HCT116 (cell line): ENCODE results near the gene MSH3. TPM values are rescaled to one million over a fixed set of nuclear protein-coding genes. Genes with fewer than 3 reads are reported as not detected.

ENCODE experiments used
- ATAC-seq: fragments of 200-7000 bp; cut with Tn5 transposase; 2 replicates; pipeline ENCODE4 v1.9.1; 2020; ENCODE audit warnings: mild to moderate bottlenecking, moderate library complexity
- BruUV-seq: library from RNA; stranded (reverse); fragments of 400-500 nt; replicated peaks from 2 replicates; lab custom pipeline; 2021; lab: Mats Ljungman, UMichigan
- CTCF ChIA-PET: fragments of 300-600 bp; sonication (Branson Sonifier 250); formaldehyde crosslinking; loops from one replicate; lab custom pipeline; 2021; ENCODE audit warnings: antibody characterized with exemption; lab: Charles Lee
- POLR2A ChIA-PET: fragments of 300-600, 350-600 bp; sonication (Branson Sonifier 250); formaldehyde crosslinking; loops from one replicate; lab custom pipeline; 2021; ENCODE audit warnings: antibody characterized with exemption; lab: Charles Lee
- RAD21 ChIA-PET, 2 experiments: fragments of 300-600 bp; sonication (Branson Sonifier 250); formaldehyde crosslinking; loops; one replicate each; lab custom pipeline; 2023; ENCODE audit warnings: low total read pairs in 2 of 2; ENCODE audit not compliant: uncharacterized antibody in 2 of 2, unreplicated experiment in 2 of 2, low non-redundant PET in 1 of 2; lab: Charles Lee
- DNase-seq: peaks from one replicate; pipeline ENCODE4 v3.0.0-alpha.2; 2010; ENCODE audit warnings: low read depth, low spot score
- H2AFZ ChIP-seq: fragments of 200-600 bp; shearing (Covaris generic), sonication (generic); 2 replicates; pipeline ENCODE4 v1.6.1; 2017; ENCODE audit warnings: low read depth, mixed run types, mixed read lengths, antibody characterized with exemption, low read length; ENCODE audit not compliant: poor library complexity, severe bottlenecking
- H3K27ac ChIP-seq: 2 replicates; pipeline ENCODE4 v1.5.1; 2012; ENCODE audit warnings: low read depth, low read length
- H3K27me3 ChIP-seq: fragments of 200-600 bp; sonication (generic); 2 replicates; pipeline ENCODE4 v1.6.1; 2016; ENCODE audit warnings: mixed run types, low read length, mixed read lengths; ENCODE audit not compliant: insufficient read depth
- H3K36me3 ChIP-seq, 2 experiments: fragments of 200-500 bp in 1 of 2; fragments of 200-600 bp in 1 of 2; sonication (Bioruptor generic) in 1 of 2; sonication (generic) in 1 of 2; 2 replicates each; pipeline versions ENCODE4 v1.5.1 to v1.6.1; 2014 to 2016; ENCODE audit warnings: low read length in 2 of 2, inconsistent platforms in 1 of 2, mixed read lengths in 1 of 2, mixed run types in 1 of 2; ENCODE audit not compliant: insufficient read depth in 2 of 2, control insufficient read depth in 1 of 2
- H3K4me1 ChIP-seq, 2 experiments: fragments of 200-600 bp in 1 of 2; sonication (generic) in 1 of 2; 2 replicates each; pipeline versions ENCODE4 v1.5.1 to v1.6.1; 2012 to 2017; ENCODE audit warnings: low read length in 2 of 2, inconsistent platforms in 1 of 2, mild to moderate bottlenecking in 1 of 2, mixed read lengths in 1 of 2, mixed run types in 1 of 2, moderate library complexity in 1 of 2; ENCODE audit not compliant: insufficient read depth in 2 of 2, control insufficient read depth in 1 of 2
- H3K4me2 ChIP-seq: fragments of 200-600 bp; sonication (generic); 2 replicates; pipeline ENCODE4 v1.6.1; 2017; ENCODE audit warnings: mixed run types, low read length, mixed read lengths
- H3K4me3 ChIP-seq, 2 experiments: fragments of 200-600 bp in 1 of 2; sonication (generic) in 1 of 2; replicated peaks in 1 of 2; 2 replicates each; pipeline ENCODE4 v1.5.1; 2011 to 2016; ENCODE audit warnings: low read length in 2 of 2, control low read depth in 1 of 2, low read depth in 1 of 2, mild to moderate bottlenecking in 1 of 2, mixed read lengths in 1 of 2, mixed run types in 1 of 2
- H3K79me2 ChIP-seq: fragments of 200-600 bp; sonication (generic); 2 replicates; pipeline ENCODE4 v1.6.1; 2017; ENCODE audit warnings: mild to moderate bottlenecking, mixed run types, low read length, moderate library complexity, mixed read lengths; ENCODE audit not compliant: insufficient read depth
- H3K9ac ChIP-seq: fragments of 200-600 bp; sonication (generic); 2 replicates; pipeline ENCODE4 v1.6.1; 2016; ENCODE audit warnings: low read length, mixed read lengths
- H3K9me2 ChIP-seq: fragments of 200-600 bp; sonication (generic), shearing (Covaris generic); 2 replicates; pipeline ENCODE4 v1.6.1; 2017; ENCODE audit warnings: mixed run types, mild to moderate bottlenecking, moderate library complexity; ENCODE audit not compliant: insufficient read depth
- H3K9me3 ChIP-seq, 2 experiments: fragments of 200-500 bp in 1 of 2; fragments of 200-600 bp in 1 of 2; sonication (Bioruptor generic) in 1 of 2; sonication (generic) in 1 of 2; 2 replicates each; pipeline ENCODE4 v1.6.1; 2014 to 2017; ENCODE audit warnings: low read length in 2 of 2, mixed read lengths in 2 of 2, inconsistent platforms in 1 of 2, low read depth in 1 of 2, mild to moderate bottlenecking in 1 of 2, mixed run types in 1 of 2, moderate library complexity in 1 of 2; ENCODE audit not compliant: control insufficient read depth in 1 of 2, insufficient read depth in 1 of 2
- H4K20me1 ChIP-seq: fragments of 200-600 bp; sonication (generic), shearing (Covaris generic); 2 replicates; pipeline ENCODE4 v1.6.1; 2017; ENCODE audit warnings: mixed run types, mild to moderate bottlenecking, moderate library complexity; ENCODE audit not compliant: insufficient read depth
- CEBPB ChIP-seq: IDR thresholded peaks from 2 replicates; pipeline ENCODE4 v1.6.1; 2012; ENCODE audit warnings: low read depth
- CTCF ChIP-seq, 3 experiments: fragments of 200-600 bp in 1 of 3; sonication (generic) in 1 of 3; IDR thresholded peaks in 2 of 3; conservative IDR thresholded peaks in 1 of 3; 2 replicates each; pipeline ENCODE4 v1.5.1; 2012 to 2017; ENCODE audit warnings: low read depth in 2 of 3, low read length in 2 of 3, antibody characterized with exemption in 1 of 3, borderline replicate concordance in 1 of 3, control low read depth in 1 of 3, mild to moderate bottlenecking in 1 of 3, mixed read lengths in 1 of 3, mixed run types in 1 of 3, moderate library complexity in 1 of 3; ENCODE audit not compliant: insufficient read depth in 1 of 3
- EGR1 ChIP-seq: IDR thresholded peaks from 2 replicates; pipeline ENCODE4 v1.6.1; 2012; ENCODE audit warnings: low read depth
- EZH2phosphoT487 ChIP-seq: fragments of 200-600 bp; IDR thresholded peaks from 2 replicates; pipeline ENCODE4 v1.6.1; 2018; ENCODE audit warnings: antibody characterized with exemption, borderline replicate concordance
- RAD21 ChIP-seq: IDR thresholded peaks from 2 replicates; pipeline ENCODE4 v1.6.1; 2012; ENCODE audit warnings: low read depth, mild to moderate bottlenecking
- REST ChIP-seq: IDR thresholded peaks from 2 replicates; pipeline ENCODE4 v1.6.1; 2012; ENCODE audit warnings: low read depth
- SIN3A ChIP-seq: IDR thresholded peaks from 2 replicates; pipeline ENCODE4 v1.6.1; 2012; ENCODE audit warnings: low read depth
- TCF7L2 ChIP-seq: IDR thresholded peaks from 2 replicates; pipeline ENCODE4 v1.7.0; 2011; ENCODE audit warnings: borderline replicate concordance, inconsistent platforms; ENCODE audit not compliant: insufficient read depth, insufficient read length; ENCODE audit errors: extremely low read depth
- YY1 ChIP-seq: IDR thresholded peaks from 2 replicates; pipeline ENCODE4 v1.6.1; 2011; ENCODE audit warnings: low read length, low read depth, moderate library complexity, mild to moderate bottlenecking; ENCODE audit not compliant: insufficient replicate concordance; ENCODE audit errors: extremely low read depth
- ZFX ChIP-seq: fragments of 450-650 bp; IDR thresholded peaks from 2 replicates; pipeline ENCODE4 v1.6.1; 2017
- intact Hi-C: fragments of 100-400 bp; cut with micrococcal nuclease; formaldehyde crosslinking; loops from 2 replicates; pipeline ENCODE4 v1.10.0; 2022
- total RNA-seq: library from RNA; stranded (reverse); gene quantifications from one replicate; pipeline ENCODE4 v1.2.1, GENCODE V29; 2021; ENCODE audit not compliant: unreplicated experiment

Gene MSH3
- total RNA-seq, 1 experiment from 2014 or later, result 4.9 TPM

DNA sequence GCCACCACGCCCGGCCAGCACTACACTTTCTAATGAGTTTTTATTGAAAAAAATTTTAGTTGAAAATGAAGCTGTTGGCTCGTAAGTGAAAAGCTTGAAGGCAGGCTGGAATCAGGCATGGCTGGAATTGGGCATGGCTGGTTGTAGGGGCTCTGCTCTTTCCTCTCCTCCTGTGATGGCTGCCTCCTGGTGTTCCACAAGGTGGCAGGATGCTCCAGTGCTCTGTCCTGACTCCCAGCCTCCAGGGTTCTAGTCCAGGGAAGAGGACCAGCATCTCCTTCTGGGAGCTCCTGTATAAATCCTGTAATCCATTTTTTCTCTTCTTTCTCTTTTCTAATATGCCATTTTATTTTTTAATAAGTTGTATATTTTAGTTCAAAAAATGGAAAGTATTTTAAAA, 57.5 kb downstream of the MSH3 start:
- Histone ChIP-seq H3K4me3 (no peak overlapping the region), H3K27me3 (no peaks in the 10 kb centered on the region), H3K9ac (no peak overlapping the region), H3K4me2 (no peak overlapping the region), H3K9me2 (no peaks in the 10 kb centered on the region), H4K20me1 (no peaks in the 10 kb centered on the region), H3K27ac (no peak overlapping the region), H2AFZ (no peak overlapping the region), H3K4me1 (no peaks in the 10 kb centered on the region), H3K79me2 (no peaks in the 10 kb centered on the region), H3K9me3 (no peaks in the 10 kb centered on the region), H3K36me3 (no peaks in the 10 kb centered on the region)
- ATAC-seq (peak; percentile 99), DNase-seq (peak; percentile 19)
- RAD21 ChIA-PET, result interaction anchor here (0.6 to 2.0 kb wide), 3 partner anchors 396 to 454 kb away, joined by 3 to 10 read pairs (median 6); no protein-coding TSS in a partner anchor
- intact Hi-C loops, result loop anchor here (1.0 to 2.0 kb wide), 3 partner anchors 396 to 483 kb away; no protein-coding TSS in a partner anchor
- TF ChIP-seq EZH2phosphoT487, result no peak
- peak; percentile 26 for TF ChIP-seq YY1
- TF ChIP-seq ZFX, result no peak
- peak; percentile 59 to 77 (median 62); a peak in 5 of 6 replicates for TF ChIP-seq CTCF (IDR thresholded peaks at IDR 0.05 in 2 of 3, conservative IDR thresholded peaks at IDR 0.05 in 1 of 3; ENCODE audit: borderline replicate concordance in 1 of 3, insufficient read depth in 1 of 3, low read depth in 2 of 3, low read length in 2 of 3)
- TF ChIP-seq RAD21, result peak; percentile 78
- no TSS peak for BruUV-seq
- CTCF ChIA-PET, result interaction anchor here (1.2 to 1.3 kb wide), 3 partner anchors 224 to 454 kb away, joined by 3 to 12 read pairs (median 6); no protein-coding TSS in a partner anchor
- POLR2A ChIA-PET, result no interaction called here

- no peak overlapping the region for H3K9ac ChIP-seq
- no peaks in the 10 kb centered on the region for H3K27me3 ChIP-seq
- no peak for ATAC-seq
- no TSS peak for BruUV-seq
- RAD21 ChIA-PET, result no interaction called here
- DNase-seq, result no peak
- POLR2A ChIA-PET, result no interaction called here
- no peaks in the 10 kb centered on the region for H4K20me1 ChIP-seq
- H3K9me2 ChIP-seq, result no peaks in the 10 kb centered on the region
- TF ChIP-seq REST (no peak), EGR1 (no peak), TCF7L2 (no peak), CEBPB (no peak), SIN3A (no peak)
- TF ChIP-seq, all 23 proteins: peak for 0
- CTCF ChIA-PET, result no interaction called here
- H3K36me3 ChIP-seq, result no peaks in the 10 kb centered on the region
- H3K27ac ChIP-seq, result no peak overlapping the region
- H3K9me3 ChIP-seq, result no peaks in the 10 kb centered on the region
- intact Hi-C loops, result loop anchor here (1.0 to 2.0 kb wide), 3 partner anchors 395 to 482 kb away; no protein-coding TSS in a partner anchor
- H2AFZ ChIP-seq, result no peak overlapping the region
- H3K79me2 ChIP-seq, result no peaks in the 10 kb centered on the region
- no peaks in the 10 kb centered on the region for H3K4me1 ChIP-seq
- H3K4me2 ChIP-seq, result no peak overlapping the region
- no peak overlapping the region for H3K4me3 ChIP-seq
Observed at GRCh38 chr5:80712919-80713318, 58.5 kb downstream of the MSH3 start.
